GM10248 (cell line): ENCODE results near the gene LARP7.
"Not testable (repeated sequence)": the region's sequence is repeated elsewhere in the genome, so short reads cannot be mapped to it uniquely, and the experiment has no call there.

Experiments
- CTCF ChIA-PET: fragments of 300-600 bp; sonication (Branson Sonifier 250); formaldehyde crosslinking; extraction: SDS; loops from one replicate; lab custom pipeline; 2021; ENCODE audit warnings: antibody characterized with exemption; lab: Yijun Ruan, JAX
- POLR2A ChIA-PET: fragments of 350-650 bp; sonication (Branson Sonifier 250); formaldehyde crosslinking; extraction: SDS; loops from one replicate; lab custom pipeline; 2020; ENCODE audit warnings: antibody characterized with exemption; lab: Yijun Ruan, JAX
- DNase-seq: peaks from one replicate; pipeline ENCODE4 v3.0.0; 2012; ENCODE audit errors: extremely low spot score
- TF ChIP-seq, protein P1 (sequence below): IDR thresholded peaks from 2 replicates; pipeline ENCODE4 v1.5.1; 2012; ENCODE audit warnings: mild to moderate bottlenecking, low read depth; ENCODE audit errors: extremely low read depth, missing control alignments, control extremely low read depth

Gene LARP7

DNA sequence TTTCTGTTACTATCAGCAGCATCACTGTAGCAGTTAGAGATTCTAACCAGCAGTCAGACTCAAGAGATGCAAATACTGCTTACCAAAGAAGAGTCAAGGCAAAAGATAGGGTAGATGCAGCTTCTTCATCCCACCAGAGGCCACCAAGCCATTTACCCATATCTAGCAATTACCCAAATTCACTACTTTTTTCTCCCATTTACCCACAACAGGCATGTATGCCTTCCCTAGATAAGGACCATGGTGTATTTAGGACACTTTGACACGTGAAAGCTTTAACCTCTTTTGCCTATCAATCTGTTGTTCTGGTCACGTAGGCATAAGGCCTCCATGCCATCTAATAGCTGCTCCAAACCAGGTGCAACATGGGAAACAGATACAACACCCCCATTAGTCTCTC lies 5.6 kb downstream of the LARP7 start:
- no peak for DNase-seq
- TF ChIP-seq, protein P1, sequence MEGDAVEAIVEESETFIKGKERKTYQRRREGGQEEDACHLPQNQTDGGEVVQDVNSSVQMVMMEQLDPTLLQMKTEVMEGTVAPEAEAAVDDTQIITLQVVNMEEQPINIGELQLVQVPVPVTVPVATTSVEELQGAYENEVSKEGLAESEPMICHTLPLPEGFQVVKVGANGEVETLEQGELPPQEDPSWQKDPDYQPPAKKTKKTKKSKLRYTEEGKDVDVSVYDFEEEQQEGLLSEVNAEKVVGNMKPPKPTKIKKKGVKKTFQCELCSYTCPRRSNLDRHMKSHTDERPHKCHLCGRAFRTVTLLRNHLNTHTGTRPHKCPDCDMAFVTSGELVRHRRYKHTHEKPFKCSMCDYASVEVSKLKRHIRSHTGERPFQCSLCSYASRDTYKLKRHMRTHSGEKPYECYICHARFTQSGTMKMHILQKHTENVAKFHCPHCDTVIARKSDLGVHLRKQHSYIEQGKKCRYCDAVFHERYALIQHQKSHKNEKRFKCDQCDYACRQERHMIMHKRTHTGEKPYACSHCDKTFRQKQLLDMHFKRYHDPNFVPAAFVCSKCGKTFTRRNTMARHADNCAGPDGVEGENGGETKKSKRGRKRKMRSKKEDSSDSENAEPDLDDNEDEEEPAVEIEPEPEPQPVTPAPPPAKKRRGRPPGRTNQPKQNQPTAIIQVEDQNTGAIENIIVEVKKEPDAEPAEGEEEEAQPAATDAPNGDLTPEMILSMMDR: no peak
- POLR2A ChIA-PET: no interaction called here
- CTCF ChIA-PET: interaction anchor here (1.1 to 1.8 kb wide), 8 partner anchors 12 to 296 kb away, joined by 3 to 6 read pairs (median 4); no protein-coding TSS in a partner anchor

DNA sequence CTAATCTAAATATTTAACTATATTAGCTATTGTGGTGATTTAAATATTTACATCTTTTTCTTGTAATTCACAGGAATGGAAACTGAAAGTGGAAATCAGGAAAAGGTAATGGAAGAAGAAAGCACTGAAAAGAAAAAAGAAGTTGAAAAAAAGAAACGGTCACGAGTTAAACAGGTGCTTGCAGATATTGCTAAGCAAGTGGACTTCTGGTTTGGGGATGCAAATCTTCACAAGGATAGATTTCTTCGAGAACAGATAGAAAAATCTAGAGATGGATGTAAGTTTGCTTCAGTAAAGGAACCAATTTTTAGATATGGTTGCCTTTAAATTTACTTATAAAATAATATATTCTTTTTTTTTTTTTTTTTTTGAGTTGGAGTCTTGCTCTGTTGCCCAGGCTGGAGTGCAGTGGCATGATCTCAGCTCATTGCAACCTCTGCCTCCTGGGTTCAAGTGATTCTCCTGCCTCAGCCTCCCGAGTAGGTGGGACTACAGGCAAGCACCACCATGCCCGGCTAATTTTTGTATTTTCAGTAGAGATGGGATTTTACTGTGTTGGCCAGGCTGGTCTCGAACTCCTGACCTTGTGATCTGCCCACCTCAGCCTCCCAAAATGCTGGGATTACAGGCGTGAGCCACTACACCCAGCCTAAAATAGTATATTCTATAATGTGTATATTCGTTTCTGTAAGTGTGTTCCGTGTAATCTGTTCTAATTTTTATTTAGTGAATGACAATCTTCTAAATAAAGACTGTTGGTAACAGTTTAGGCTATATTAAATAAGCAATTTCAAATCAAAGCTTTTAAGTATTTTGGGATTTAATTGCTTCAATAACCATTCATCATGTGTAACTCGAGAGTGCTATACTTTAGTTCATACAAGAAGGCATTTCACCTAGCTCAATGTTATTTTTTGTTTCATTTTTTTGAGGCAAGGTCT lies 7.9 kb downstream of the LARP7 start:
- DNase-seq, POLR2A ChIA-PET: not testable (repeated sequence)
- CTCF ChIA-PET: interaction anchor here (1.0 to 2.9 kb wide), 2 partner anchors 11 to 27 kb away, joined by 3 to 14 read pairs; no protein-coding TSS in a partner anchor

DNA sequence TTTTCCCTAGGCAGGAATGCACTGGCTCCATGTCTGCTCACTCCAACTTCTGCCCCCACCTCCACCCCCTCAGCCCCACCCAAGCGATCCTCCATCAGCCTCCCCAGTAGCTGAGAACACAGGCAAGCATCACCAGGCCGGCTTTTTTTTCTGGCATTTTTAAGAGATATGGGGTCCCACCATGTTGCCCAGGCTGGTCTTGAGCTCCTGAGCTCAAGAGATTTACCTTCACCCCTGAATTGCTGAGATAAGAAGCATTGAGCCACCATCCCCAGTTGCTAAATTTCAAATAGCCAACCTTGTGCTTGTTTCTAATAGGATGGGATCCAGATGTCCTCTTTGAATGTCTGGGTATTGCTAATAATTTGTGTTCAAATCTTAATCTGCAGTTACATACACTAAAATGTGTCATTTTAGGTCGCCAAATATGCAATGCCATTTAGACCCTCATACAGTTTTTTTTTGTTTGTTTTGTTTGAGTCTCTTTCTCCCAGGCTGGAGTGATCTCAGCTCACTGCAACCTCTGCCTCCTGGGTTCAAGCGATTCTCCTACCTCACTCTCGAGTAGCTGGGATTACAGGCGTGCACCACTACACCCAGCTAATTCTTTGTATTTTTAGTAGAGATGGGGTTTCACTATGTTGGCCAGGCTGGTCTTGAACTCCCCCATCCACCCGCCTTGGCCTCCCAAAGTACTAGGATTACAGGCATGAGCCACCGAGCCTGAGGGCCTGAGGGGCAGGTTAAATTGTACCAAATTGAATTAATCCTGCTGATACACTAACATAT lies 8.8 kb downstream of the LARP7 start:
- CTCF ChIA-PET: interaction anchor here (0.9 to 2.9 kb wide), 5 partner anchors 8 to 119 kb away, joined by 3 to 14 read pairs (median 3); partner anchors contain the start of genes LARP7 and ZGRF1
- TF ChIP-seq, protein P1: no peak
- POLR2A ChIA-PET: no interaction called here
- DNase-seq: no peak

DNA sequence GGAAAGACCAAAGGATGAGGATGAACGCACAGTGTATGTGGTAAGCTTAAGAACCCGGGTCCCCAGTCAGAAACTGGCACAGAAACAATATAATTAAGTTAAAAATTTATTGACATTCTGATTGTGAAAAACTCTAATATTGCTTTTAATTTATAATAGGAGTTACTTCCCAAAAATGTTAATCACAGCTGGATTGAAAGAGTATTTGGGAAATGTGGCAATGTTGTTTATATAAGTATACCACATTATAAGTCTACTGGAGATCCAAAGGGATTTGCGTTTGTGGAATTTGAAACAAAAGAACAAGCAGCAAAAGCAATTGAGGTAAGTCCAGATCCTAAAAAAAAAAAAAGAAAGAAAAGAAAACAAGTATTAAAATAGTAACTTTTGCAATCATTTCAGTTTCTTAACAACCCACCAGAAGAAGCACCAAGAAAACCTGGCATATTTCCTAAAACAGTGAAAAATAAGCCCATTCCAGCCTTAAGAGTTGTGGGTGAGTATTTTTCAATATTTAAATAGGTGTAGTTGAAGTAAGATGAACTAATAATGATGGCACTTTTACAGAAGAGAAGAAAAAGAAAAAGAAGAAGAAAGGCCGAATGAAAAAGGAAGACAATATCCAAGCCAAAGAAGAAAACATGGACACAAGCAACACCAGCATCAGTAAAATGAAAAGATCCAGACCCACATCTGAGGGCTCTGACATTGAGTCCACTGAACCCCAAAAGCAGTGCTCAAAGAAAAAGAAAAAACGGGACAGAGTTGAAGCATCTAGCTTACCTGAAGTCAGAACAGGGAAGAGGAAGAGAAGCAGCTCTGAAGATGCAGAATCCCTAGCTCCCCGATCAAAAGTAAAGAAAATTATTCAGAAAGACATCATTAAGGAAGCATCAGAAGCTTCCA lies 9.9 kb downstream of the LARP7 start:
- ChIA-PET CTCF (interaction anchor here (1.2 to 2.9 kb wide), 5 partner anchors 9 to 291 kb away, joined by 3 to 14 read pairs (median 3); partner anchors contain the start of genes LARP7 and ZGRF1), POLR2A (no interaction called here)
- TF ChIP-seq, protein P1: no peak
- no peak for DNase-seq

DNA sequence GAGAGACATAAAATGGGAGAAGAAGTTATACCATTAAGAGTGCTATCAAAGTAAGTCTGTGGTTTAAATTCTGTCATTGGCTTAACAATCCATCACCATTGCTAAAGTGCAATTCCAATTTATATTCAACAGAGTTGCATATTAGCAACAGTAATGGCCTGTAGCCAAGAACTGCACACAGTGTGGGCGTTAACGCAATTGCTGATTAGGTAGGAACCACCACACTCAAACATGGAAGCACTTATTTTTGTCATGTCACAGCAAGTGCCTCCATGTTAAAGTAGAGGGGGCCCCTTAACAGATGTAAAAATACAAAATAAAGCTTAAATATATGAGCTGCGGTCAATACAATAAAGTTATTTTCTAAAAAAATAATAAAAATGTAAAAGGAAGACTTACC lies 10.8 kb downstream of the LARP7 start:
- no peak for DNase-seq
- TF ChIP-seq, protein P1: no peak
- ChIA-PET CTCF (interaction anchor here (1.2 to 1.6 kb wide), 3 partner anchors 16 to 291 kb away, joined by 3 to 6 read pairs (median 3); no protein-coding TSS in a partner anchor), POLR2A (no interaction called here)

DNA sequence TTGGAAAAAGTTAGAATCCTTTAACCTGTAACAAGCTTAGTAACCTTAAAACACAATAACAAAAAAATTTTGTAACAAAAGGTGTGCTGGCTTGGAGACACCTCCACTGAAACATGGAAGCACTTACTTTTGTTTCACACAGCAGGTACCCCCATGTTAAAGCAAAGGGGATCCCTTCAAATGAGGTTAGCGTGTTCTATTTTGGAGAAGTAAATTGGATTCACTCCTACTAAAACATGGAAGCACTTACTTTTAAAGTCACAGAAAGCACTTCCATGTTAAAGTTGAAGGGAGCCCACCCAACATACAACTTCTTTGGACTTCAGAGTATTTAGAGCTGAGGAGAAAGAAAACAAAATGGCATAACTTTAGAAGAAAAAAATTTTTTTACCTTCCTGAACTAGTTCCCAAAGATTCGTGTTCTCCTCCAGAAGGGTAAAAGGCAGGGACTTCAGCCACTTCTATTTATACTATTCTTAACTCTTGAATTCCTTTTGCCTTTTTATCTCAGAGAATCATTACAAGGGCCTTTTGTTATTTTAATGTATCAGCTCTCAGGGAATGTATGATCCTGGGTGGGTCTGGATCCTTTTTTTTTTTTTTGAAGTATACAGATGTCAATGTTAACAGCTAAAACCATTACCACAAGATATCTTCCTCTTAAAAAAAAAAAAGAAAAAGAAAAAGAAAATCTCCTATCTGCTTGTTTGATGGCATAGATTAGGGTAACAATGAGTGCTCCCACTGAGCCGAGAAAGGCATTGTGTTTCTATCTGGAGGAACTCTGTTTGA lies 11.5 kb downstream of the LARP7 start:
- CTCF ChIA-PET: interaction anchor here (1.0 to 1.6 kb wide), 4 partner anchors 15 to 290 kb away, joined by 3 to 6 read pairs (median 3); no protein-coding TSS in a partner anchor
- POLR2A ChIA-PET: no interaction called here
- TF ChIP-seq, protein P1: no peak
- no peak for DNase-seq
